Tibial nerve (tissue), 4 donors: ENCODE results near the gene SLC9A9.

Experiments used
- CTCF ChIP-seq, 5 experiments: fragments of 200-600 bp in 3 of 5; fragments of 450-650 bp in 2 of 5; sonication (generic) in 3 of 5; IDR thresholded peaks; one replicate each; pipeline ENCODE4 v1.5.1; 2016 to 2019; ENCODE audit warnings: antibody characterized with exemption in 5 of 5, mild to moderate bottlenecking in 3 of 5, moderate library complexity in 2 of 5
- EP300 ChIP-seq, 2 donors: sonication (generic); formaldehyde crosslinking; IDR thresholded peaks; one replicate each; pipeline ENCODE4 v1.6.1; 2017; ENCODE audit warnings: antibody characterized with exemption in 2 of 2, mild to moderate bottlenecking in 1 of 2
- POLR2A ChIP-seq, 2 donors: fragments of 450-650 bp; IDR thresholded peaks; one replicate each; pipeline ENCODE4 v1.6.1; 2017; ENCODE audit warnings: antibody characterized with exemption in 2 of 2, mild to moderate bottlenecking in 2 of 2, moderate library complexity in 2 of 2

GRCh38 chr3:143455480-143455879 is 392.8 kb downstream of the SLC9A9 start:
- TF ChIP-seq CTCF (IDR thresholded peaks at IDR 0.05) (no peak), POLR2A (IDR thresholded peaks at IDR 0.05) (no peak), EP300 (IDR thresholded peaks at IDR 0.05) (no peak)
